ENCODE results near the gene CAMSAP3.

CAMSAP3 gene

DNA sequence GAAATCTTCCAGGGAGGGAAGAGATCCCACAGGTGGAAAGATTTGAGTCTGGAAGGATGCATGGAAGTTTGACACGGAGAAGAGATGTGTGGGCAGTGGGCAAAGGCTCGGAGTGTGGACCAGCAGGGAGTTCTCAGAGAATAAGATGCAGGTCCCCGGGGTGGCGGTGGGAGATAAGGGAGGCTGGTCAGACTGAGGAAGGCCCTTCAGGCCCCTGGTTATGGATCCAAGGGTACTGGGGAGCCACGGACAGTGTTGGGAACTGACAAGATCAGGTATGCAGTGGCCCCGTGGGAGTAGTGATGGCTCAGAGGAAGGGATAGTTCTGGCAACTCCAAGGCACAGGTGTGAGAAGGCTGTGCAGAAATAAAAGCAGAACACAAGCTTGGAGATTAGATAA, 2.5 kb downstream of the CAMSAP3 start:
- TF ChIP-seq, protein P1, sequence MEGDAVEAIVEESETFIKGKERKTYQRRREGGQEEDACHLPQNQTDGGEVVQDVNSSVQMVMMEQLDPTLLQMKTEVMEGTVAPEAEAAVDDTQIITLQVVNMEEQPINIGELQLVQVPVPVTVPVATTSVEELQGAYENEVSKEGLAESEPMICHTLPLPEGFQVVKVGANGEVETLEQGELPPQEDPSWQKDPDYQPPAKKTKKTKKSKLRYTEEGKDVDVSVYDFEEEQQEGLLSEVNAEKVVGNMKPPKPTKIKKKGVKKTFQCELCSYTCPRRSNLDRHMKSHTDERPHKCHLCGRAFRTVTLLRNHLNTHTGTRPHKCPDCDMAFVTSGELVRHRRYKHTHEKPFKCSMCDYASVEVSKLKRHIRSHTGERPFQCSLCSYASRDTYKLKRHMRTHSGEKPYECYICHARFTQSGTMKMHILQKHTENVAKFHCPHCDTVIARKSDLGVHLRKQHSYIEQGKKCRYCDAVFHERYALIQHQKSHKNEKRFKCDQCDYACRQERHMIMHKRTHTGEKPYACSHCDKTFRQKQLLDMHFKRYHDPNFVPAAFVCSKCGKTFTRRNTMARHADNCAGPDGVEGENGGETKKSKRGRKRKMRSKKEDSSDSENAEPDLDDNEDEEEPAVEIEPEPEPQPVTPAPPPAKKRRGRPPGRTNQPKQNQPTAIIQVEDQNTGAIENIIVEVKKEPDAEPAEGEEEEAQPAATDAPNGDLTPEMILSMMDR (IDR thresholded peaks at IDR 0.05), result no peak
- Histone ChIP-seq H3K27me3 (ENCODE audit: control insufficient read depth, insufficient read depth, low read length) (no peaks in the 10 kb centered on the region), H3K79me2 (no peaks in the 10 kb centered on the region), H3K4me3 (ENCODE audit: low read depth, low read length) (no peak overlapping the region), H3K27ac (no peak overlapping the region), H3K4me2 (ENCODE audit: low read length) (no peak overlapping the region), H3K9me3 (ENCODE audit: control insufficient read depth, low read length) (no peaks in the 10 kb centered on the region), H3K9ac (no peak overlapping the region), H3K36me3 (ENCODE audit: control insufficient read depth, insufficient read depth, low read length) (no peaks in the 10 kb centered on the region), H3K4me1 (peaks cover 8% of the 10 kb centered on the region), H2AFZ (no peak overlapping the region)

DNA sequence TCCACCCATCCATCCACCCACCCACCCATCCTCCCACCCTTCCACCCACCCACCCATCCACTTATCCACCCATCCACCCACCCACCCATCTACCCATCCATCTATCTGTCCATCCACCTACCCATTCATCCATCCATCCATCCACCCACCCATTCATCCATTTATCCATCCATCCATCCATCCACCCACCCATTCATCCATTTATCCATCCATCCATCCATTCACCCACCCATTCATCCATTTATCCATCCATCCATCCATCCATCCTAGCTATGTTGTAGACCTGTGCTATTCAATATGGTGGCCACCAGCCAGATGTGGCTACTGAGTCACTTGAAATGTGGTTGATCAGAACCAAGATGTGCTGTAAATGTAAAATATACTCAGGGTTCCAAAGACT, 5.1 kb downstream of the CAMSAP3 start:
- peaks cover 8% of the 10 kb centered on the region for H3K4me1 ChIP-seq
- no peaks in the 10 kb centered on the region for H3K79me2 ChIP-seq
- H3K27ac ChIP-seq, result no peak overlapping the region
- H2AFZ ChIP-seq, result no peak overlapping the region
- TF ChIP-seq, protein P1 (IDR thresholded peaks at IDR 0.05), result no peak
- no peaks in the 10 kb centered on the region for H3K9me3 ChIP-seq (ENCODE audit: control insufficient read depth, low read length)
- H3K4me3 ChIP-seq (ENCODE audit: low read depth, low read length), result no peak overlapping the region
- no peak overlapping the region for H3K4me2 ChIP-seq (ENCODE audit: low read length)
- H3K27me3 ChIP-seq (ENCODE audit: control insufficient read depth, insufficient read depth, low read length), result no peaks in the 10 kb centered on the region
- H3K36me3 ChIP-seq (ENCODE audit: control insufficient read depth, insufficient read depth, low read length), result no peaks in the 10 kb centered on the region
- no peak overlapping the region for H3K9ac ChIP-seq

DNA sequence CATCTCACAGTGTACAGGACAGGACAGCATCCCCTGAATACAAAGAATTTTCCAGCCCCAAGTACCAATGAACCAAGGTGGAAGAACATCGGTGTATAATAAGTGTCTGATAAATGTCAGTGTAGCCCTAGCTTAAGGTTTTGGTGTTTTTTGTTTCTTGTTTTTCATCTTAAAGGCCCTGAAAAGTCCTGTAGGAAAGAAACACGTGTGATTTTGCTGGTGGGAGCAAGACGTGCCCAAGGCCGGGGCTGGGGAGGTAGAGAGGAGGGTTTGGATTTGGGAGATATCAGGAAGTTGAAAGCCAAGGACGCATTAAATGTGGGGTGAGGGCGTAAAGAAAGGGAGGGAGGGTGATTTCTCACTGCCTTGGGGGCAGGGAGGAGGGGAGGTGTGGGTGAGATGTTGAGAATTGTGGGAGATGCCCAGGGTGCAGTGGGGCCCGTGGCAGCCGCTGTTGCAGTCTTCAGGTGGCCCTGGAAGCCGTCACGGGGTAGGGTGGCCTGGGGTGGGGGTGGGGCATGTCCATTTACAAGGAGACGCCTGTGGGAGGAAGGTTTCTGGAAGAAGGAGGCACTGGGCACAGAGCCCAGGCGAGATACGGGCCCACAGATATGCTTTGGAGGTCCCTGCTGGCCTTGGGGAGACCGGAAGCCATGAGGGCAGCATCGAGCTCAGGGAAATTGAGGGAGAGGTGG, 6.7 kb downstream of the CAMSAP3 start:
- no peaks in the 10 kb centered on the region for H3K27me3 ChIP-seq (ENCODE audit: control insufficient read depth, insufficient read depth, low read length)
- H3K4me1 ChIP-seq, result peaks cover 6% of the 10 kb centered on the region
- H3K4me2 ChIP-seq (ENCODE audit: low read length), result no peak overlapping the region
- TF ChIP-seq, protein P1 (IDR thresholded peaks at IDR 0.05), result no peak
- H3K27ac ChIP-seq, result peak overlapping the region; percentile 2
- H3K36me3 ChIP-seq (ENCODE audit: control insufficient read depth, insufficient read depth, low read length), result no peaks in the 10 kb centered on the region
- H2AFZ ChIP-seq, result no peak overlapping the region
- H3K79me2 ChIP-seq, result no peaks in the 10 kb centered on the region
- no peak overlapping the region for H3K9ac ChIP-seq
- H3K9me3 ChIP-seq (ENCODE audit: control insufficient read depth, low read length), result no peaks in the 10 kb centered on the region
- no peak overlapping the region for H3K4me3 ChIP-seq (ENCODE audit: low read depth, low read length)

- Histone ChIP-seq H3K27ac (peak overlapping the region; percentile 2), H2AFZ (no peak overlapping the region), H3K27me3 (ENCODE audit: control insufficient read depth, insufficient read depth, low read length) (no peaks in the 10 kb centered on the region)
Measured at GRCh38 chr19:7602935-7603497, 7.4 kb downstream of the CAMSAP3 start.

More at GRCh38 chr19:7602935-7603497, 7.4 kb downstream of the CAMSAP3 start:
- no peak overlapping the region for H3K9ac ChIP-seq
- no peaks in the 10 kb centered on the region for H3K79me2 ChIP-seq
- H3K4me1 ChIP-seq, result peaks cover 6% of the 10 kb centered on the region
- no peaks in the 10 kb centered on the region for H3K9me3 ChIP-seq (ENCODE audit: control insufficient read depth, low read length)
- no peak overlapping the region for H3K4me2 ChIP-seq (ENCODE audit: low read length)
- TF ChIP-seq, protein P1 (IDR thresholded peaks at IDR 0.05), result no peak
- no peaks in the 10 kb centered on the region for H3K36me3 ChIP-seq (ENCODE audit: control insufficient read depth, insufficient read depth, low read length)
- H3K4me3 ChIP-seq (ENCODE audit: low read depth, low read length), result no peak overlapping the region
